Esophagus muscularis mucosa (tissue), 4 donors: Measurements from ENCODE around the gene JAK3.

ENCODE experiments used
- CTCF ChIP-seq, 3 experiments: fragments of 200-600 bp in 2 of 3; fragments of 450-650 bp in 1 of 3; sonication (generic) in 2 of 3; IDR thresholded peaks; one replicate each; pipeline ENCODE4 v1.5.1; 2017 to 2019; ENCODE audit warnings: antibody characterized with exemption in 3 of 3, mild to moderate bottlenecking in 2 of 3, moderate library complexity in 1 of 3
- EP300 ChIP-seq: sonication (generic); formaldehyde crosslinking; IDR thresholded peaks from one replicate; pipeline ENCODE4 v1.6.1; 2017; ENCODE audit warnings: antibody characterized with exemption
- POLR2A ChIP-seq: fragments of 450-650 bp; IDR thresholded peaks from one replicate; pipeline ENCODE4 v1.6.1; 2017; ENCODE audit warnings: antibody characterized with exemption, moderate library complexity, mild to moderate bottlenecking, low read depth
- POLR2AphosphoS5 ChIP-seq, 2 donors: sonication (generic); formaldehyde crosslinking; IDR thresholded peaks; one replicate each; pipeline ENCODE4 v1.6.1; 2017; ENCODE audit warnings: antibody characterized with exemption in 2 of 2

DNA sequence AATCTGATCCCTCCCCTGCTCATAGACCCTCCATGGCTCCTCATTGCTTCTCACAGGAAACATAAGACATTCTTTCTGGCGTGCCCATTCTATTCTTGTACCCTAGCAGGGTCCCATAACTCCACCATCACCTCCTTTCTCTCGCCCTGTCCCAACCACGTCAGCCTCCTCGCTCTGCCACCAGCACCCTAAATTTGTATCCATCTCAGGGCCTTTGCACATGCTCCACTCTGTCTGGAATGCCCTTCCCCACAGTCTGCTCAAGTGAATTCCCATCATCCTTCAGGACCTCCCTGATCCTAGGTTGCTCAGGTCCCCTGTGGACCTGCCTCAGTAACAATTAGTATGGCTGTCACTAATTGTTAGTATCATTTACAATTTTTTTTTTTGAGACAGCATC lies 42.4 kb downstream of the JAK3 start:
- TF ChIP-seq CTCF (IDR thresholded peaks at IDR 0.05) = no peak
- no peak for TF ChIP-seq POLR2A
- TF ChIP-seq POLR2AphosphoS5 (IDR thresholded peaks at IDR 0.05) = no peak
- TF ChIP-seq EP300 = no peak
